GM04503 (cell line): ENCODE data around the gene ZBTB34.

ENCODE experiments used
- DNase-seq: peaks from one replicate; pipeline ENCODE4 v3.0.0-alpha.2; 2012; ENCODE audit warnings: low read depth

Gene ZBTB34

DNA sequence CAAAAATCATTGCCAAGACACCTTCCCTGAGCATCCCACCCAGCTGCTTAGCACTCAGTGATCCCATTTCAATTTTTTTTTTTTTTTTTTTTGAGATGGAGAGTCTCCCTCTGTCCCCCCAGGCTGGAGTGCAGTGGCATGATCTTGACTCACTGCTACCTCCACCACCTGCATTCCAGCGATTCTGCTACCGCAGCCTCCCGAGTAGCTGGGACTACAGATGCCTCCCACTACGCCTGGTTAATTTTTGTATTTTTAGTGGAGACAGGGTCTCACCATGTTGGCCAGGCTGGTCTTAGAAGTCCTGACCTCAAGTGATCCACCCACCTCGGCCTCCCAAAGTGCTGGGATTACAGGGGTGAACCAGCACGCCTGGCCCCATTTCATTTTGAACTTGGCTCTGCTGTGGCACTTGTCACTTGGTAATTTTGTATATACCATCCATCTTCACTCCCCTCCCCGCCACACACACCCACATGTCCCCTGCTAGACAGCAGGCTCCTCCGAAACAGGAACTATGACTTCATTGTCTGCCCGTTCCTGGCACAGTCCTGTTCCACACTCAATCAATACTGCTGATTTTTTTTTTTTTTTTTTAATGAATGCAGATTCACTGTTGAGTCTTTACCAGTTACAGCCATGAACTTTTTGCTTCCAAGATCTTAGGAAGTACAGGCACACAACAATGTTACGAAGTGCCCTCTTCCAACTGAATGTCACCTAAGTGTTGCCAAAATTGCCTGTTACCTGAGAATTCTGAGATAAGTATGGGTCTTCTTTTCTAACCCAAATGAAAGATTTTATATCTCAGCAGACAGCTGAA, 17.3 kb upstream of the ZBTB34 start:
- DNase-seq = no peak

DNA sequence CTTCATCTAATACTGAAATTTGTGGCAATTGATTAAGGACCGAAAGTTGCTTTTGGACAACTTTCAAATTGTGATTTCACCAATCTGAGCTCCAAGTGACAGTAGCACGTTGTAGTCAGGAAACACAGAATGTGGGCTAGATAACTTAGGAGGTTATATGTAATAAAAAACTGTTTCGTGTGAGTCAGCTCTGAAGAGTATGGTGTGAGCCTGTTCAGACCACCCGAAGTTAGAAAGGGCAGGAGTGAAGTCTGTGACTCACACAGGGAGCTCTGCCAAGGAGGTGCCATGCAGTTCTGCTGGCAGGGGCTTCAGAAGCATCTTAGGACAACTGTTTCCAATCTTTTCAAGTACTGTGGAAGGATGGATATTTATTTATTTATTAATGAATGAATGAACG, 16.4 kb upstream of the ZBTB34 start:
- peak; percentile 25 for DNase-seq

DNA sequence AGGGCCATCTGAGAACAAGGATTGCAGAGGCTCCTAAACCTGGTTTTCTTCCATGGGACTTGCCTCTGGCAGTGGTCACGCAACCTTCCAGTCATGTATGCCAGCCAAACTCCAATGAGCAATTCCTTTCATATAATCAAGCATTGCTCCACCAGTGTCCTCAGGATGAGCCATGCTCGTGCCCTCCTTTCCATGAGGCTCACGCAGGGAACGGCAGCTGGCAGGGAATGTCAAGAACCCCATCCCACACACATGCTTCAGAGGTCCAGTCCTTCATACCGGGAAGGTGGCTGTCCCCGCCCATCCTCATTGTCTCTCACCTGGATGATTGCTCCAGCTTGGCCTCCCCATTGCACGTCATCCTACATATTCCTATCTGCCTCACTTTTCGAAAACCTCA, 13.4 kb upstream of the ZBTB34 start:
- DNase-seq = no peak

DNA sequence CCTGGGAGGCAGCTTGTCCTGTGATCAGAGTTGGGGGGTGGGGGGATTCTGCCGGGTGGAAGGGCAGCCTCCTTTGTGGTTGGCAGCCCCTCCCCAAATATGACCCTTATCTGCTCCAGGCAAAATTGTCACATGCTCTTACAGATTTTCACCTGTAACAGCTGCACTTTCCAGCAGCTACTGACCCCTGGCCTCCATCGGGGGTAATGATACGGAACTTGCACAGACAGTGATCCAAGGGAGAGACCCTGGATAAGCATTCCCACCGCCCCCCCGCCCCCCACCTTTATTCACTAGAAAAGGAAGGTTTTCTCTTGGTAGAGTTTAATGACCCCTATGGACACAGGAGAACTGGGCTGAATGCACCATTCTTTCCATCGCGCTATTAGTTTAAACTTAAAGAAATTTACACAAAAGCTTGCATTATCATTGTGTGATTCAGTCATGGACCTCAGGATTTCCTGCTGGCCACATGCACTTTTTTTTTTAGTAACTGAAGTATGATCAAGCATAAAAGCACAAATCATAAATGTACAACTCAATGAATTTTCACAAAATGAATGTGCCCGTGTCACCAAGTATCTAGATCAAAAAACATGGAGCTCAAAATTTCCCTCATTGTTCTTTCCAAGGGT, 10.7 kb upstream of the ZBTB34 start:
- no peak for DNase-seq

DNA sequence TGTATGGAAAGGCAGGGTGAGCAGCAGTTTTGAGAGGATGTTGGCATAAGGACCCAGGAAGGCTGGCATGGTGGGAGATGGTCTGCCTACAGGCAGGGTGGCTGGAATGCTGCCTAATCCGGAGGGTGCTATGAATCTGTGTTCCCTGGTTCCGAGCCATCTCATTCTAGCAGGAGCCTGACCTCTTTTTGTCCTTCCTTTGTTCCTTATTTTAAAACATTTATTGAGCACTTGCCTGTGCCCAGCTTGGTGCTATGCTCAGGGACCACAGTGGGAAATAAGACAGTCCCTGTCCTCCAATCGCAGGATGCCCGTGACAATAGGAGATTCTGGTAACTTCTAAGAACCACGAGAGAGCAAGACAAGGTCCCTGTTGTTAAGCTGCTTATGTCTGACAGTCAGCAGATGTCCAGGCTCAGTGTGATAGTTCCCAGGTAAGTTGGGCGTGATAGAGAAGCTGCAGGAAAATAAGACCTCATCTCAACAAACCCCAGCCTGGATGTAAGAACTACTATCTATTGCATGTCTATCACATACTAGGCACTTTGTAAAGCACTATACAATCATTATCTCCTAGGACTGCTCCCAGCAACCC, 9.1 kb upstream of the ZBTB34 start:
- DNase-seq = no peak

DNA sequence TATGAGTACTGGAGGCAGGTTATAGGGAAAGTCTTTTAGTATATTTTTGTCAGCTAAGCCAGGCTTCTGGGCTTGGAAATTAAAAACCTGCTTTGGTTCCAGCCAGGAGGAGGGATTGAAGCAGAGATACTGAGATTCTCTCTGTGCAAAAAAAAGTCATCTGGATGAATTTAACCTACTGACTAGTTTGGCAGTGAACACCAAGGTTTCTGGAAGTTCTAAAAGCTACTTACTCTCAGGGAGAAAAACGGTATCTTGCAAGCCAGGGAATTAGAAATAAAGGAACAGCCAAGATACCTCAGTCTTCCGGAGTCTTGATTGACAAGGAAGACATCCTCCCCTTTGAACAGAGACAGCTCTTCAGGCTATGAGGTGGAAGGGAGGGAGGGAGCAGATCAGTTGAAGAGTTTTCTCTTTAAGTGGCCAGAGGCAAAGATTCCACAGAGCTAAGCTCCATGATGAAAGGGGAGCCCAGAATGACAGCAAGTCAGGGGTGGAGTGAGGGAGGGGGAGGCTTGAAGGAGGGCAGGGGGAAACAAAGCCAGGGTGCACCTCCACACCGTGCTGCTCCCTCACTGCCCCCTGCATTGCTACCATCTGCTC, 8.3 kb upstream of the ZBTB34 start:
- DNase-seq = no peak

DNA sequence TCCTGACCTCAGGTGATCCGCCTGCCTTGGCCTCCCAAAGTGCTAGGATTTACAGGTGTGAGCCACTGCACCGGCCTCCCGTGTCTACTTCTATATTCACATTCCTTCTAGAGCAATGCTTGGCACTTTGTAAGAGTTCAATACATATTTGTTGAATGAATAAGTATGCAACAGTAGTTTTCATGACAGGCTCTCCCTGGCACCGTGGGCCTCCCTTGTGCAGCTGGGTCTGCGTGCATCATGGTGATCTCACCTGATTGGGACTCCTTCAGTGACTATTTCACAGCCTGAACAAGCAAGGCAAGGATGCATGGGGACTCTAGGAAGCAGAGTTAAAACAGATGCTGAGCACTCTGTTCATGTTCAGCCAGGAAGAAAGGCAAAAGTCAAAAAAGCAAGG, 6.8 kb upstream of the ZBTB34 start:
- no peak for DNase-seq

DNA sequence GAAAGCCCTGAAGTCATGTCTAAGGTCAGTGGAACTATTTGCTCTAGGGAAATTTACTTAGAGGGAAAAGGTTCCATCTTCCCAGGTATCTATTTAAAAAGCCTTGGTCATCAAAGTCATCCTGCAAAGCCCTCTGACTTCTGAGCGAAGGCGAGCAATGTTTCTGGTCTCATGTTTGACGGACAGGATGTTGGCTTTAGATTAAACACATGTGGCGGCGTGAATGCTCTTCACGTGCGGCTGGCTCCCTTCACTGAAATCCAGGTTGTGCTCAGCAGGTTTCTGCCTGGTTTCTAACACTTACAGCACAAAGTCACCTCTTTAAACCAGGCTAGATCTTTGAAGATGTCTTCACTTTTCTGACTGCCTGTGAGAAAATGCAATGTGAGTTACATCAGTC, 5.7 kb upstream of the ZBTB34 start:
- DNase-seq = no peak

DNA sequence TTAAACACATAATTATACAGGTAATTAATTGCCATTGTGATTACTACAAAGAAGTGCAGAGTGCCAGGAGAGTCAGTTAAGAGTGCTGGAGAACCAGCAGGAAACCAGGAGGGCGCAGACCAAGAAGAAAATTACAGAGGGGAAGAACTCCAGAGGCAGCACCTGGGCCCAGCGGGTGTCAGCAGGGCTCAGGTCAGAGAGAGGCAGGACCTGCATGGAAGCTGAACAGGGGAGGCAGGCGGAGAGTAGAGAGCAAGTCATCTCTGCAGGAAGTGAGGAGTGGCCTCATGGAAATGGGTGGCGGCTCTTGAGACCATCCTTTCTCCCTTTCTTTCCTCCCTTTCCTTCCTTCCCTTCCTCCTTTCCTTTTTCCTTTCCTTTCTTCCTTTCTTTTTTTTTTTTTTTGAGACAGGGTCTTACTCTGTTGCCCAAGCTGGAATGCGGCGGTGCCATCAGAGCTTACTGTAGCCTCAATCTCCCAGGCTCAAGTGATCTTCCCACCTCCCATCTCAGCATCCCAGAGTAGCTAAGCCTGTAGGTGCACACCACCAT, 4.0 kb upstream of the ZBTB34 start:
- no peak for DNase-seq

DNA sequence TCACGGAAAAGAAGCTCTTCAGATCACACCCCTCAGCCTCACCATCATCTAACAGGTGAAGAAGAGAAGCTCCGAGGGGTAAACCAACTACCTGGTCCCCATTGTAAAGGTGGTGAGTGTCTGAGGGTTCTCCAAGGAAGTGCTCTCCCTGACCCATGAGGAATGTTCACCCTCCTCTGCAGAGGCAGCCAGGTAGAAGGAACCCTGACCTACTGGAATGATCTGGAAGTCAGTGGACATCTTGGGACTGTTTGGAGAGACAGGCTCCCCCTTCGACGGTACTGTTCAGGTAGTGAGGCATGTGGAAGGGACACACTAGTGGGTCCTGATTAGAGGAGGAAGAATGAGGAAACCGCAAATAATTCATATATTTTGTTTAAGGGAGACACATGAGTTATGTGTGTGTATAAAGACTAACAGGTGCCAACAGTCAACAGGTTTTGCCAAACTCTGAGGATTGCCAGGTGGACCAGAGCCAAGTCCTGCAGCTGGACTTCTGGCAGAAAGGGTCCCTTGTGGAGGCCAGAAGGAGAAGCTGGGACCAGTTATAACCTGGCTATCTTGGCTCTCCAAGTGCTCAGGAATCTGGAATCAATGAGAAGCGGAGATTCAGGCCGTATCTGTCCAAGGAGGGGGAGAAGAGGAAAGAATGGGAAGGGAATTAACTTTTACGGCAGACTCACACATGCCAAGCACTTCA, 3.0 kb upstream of the ZBTB34 start:
- no peak for DNase-seq

DNA sequence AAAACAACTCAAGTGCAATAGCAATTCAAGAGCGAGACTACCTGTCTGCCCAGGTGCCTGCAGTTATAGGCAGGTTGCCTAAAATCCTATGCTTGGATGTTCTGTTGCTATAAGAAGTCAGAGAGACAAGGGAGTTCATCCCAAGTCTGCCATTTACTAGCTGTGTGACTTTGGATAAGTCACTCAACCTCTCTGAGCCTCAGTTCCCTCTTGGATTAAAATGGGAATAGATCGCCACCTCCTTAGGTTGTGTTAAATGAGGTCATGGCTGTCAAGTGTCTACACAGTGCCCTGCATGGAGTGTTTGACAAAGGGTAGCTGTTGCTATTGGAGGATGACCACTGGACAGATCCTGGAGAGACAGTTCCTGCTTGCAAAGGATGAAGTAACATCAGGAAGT, 1.3 kb upstream of the ZBTB34 start:
- DNase-seq = no peak

DNA sequence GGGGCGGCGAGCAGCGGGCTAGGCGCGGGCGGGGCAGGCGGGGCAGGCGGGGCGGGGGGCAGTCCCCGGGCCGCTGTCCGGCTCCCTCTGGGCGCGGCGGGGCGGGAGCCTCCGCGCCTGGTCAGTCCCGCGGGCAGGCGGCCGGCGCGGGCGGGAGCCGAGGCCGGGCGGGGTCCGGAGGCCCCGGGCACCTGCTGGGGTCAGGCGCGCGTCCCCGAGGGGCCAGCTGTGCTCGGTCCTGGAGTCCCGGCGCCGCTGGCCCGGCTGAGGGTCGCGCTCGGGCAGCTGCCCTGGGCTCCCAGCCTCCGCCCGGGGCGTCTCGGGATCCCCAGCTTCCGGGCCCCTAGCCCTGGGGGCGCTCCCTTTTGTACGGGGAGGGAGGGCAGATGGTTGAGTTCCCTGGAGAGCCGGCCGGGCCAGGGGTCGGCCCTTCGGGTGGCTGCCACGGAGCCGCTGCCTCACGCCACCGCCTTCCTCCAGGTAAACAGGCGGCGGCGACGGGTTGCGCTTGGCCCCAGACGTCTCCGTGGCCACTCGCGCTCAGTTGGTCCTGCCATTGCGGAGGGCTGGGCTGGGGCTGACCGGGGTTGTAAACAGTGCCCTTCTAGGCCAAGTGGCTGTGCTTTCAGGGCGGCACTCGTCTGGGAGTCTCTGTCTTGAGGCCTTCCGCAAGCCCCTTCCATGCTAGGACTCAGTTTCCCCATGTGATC, 473 bp downstream of the ZBTB34 start:
- no peak for DNase-seq

DNA sequence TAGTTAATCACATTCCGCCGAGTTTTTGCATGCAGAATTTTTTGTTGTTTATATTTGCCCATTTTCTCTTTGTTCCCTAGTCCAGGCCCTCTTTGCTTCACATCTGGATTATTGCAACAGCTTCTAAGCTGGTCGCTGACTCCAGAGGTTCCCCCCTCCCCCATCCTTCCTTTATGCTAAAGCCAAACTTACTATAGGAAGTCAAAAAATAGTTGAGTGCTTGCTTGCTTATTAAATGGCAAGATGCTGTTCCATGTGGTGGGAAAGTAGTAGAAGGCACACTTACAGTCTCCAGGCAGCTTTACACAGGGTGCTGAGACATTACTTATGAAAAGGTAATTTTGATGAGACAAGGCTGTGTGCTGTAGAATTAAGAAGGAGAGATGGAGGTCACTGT, 1.3 kb downstream of the ZBTB34 start:
- DNase-seq = no peak

DNA sequence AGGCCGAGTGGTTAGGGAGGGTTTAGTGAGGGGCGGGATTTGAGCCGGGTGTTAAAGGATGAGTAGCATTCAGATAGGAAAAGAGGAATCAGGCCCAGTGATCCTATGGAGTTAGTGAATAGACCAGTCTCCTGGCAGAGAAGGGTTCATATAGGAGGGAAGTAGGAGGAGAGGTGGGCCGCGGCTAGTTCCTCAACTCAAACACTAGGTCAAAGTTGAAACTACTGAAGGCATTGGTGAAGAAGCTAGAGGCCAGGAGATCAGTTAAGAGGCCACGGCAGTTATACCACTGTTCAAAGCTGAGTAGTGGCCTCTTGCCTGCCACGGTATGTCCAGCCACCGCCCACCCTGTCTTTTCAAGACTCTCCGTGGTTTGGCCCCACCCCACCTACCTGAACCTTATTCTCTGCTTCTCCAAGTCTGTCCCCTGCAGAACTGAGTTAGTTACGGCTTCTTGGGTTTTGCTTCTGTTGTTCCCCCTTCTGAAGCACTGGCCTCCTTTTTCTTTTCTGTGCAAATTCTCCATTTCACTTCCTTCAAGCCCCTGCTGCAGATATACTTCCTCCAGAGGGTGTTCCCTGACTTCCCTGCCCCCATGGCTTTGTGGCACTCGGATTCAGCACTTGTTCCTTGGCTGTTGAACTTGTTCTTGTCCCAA, 1.8 kb downstream of the ZBTB34 start:
- no peak for DNase-seq

DNA sequence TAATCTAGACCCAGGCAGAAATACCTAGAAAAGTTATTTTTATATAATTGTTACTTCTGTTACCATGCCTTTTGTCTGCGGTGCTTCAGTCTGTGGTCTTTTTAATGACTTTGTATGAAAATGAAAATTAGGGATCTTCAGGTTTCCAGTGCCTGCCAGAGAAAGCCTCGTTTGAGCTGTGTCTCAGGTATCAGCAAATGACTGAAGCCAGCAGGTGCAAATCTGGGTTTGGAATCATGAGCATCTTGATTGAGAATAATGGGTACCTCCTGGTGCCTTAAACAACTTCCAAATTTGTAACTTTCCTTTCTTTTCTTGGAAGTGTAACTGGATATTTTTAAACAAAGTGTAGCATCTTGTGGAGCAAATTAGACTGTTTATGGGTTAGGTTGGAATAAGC, 4.3 kb downstream of the ZBTB34 start:
- DNase-seq = no peak

DNA sequence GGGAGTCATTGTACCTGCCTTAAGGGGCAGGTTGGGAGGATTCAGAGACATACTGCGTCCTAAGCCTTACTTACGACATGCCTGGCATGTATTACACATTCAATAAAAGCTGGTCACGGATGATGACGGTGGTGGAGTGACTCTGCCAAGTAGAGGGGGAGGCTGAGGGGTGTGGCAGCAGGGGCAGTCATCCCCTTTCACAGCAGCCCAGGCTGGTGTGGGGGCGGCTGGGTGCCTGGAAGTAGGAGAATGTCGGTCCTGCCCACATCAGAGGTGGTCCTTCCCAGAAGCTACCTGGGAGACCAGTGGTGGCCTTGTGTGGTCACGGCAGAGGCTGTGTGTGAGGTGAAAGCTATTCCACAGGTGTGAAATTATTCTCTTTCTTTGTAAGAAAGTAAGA, 8.9 kb downstream of the ZBTB34 start:
- DNase-seq = no peak

DNA sequence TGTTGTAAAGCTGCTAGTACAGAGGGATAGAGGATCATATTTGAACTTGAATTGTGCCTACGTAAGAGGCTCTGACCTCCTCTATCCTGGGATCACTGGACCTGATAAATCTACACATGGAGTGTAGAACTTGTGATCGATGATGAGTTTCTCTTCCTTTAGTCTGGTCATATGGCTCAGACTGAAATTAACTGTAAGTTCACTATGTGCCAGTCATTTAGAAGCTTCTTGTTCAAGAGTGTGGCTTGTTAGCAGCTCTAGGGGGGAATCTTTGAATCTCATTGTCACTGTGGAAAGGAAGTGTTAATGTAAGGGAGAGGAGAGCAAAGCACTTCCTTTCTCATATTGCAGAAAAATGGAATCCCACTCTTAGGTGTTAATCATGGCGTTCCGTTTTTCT, 12.1 kb downstream of the ZBTB34 start:
- DNase-seq = no peak

DNA sequence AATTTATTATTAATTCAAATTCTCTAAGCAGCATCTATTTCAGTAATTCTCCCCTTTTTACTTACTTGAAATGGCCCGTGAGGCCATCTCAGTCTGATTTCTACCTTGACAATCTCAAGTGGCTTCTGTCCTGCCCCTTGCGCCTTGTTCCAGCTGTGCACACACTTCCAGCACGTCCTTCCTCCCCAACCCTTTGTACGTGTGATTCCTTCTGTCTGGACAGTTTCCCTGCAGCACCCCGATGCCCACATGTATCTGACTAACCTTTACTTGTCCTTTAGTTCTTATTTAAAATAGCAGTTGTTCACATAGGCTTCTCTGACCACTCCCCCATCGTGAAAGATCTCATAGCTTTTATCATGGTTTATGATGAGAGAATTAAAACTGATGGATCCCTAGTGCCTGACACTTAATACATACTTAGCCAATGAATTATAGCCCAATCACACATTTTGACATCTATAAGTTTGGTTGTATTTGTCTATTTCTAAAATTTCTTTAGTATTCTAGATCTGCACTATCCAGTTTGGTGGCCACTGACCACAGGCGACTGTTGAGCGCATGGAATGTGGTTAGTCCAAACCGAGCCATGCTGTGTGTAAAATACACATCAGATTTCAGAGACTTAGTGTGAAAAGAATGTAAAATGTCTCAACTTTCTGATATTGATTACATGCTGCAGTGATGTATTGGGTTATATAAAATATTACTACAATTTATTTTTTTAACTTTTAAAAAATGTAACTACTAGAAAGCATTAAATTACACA, 14.3 kb downstream of the ZBTB34 start:
- no peak for DNase-seq

DNA sequence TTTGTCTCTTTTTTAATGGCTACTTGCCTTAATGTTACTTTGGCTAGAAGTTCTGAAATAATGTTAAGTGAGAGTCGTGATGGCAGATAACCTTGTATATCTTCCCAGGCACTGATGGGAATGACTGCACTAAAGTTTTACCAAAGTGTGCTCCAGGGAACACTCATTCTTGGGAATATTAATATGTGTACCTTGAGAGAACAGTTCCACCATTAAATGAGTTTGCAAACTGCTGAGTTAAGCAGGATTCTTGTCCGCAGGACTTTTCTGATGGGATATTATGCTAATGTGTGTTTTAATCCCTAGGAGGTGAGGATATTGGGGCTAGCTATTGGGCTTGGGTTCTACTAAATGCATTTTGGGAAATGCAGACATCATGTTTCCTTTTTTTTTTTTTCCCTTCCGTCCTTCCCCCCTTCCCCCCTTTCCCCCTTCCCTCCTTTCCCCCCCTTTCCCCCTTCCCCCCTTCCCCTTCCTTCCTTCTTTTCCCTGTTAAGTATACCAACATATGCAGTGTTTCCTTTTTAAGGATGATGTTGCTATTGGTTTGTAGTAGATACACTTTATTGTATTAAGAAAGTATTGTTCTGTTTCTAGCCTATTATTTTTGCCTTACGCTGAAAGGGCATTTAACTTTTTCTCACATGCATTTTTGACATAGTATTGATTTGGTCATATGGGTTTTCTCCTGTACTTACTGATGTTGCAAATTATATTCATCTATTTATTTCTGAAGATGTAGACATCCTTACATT, 15.5 kb downstream of the ZBTB34 start:
- no peak for DNase-seq
